A673 (cell line): ENCODE data around the gene MYO18A.

Experiments used
- CTCF ChIP-seq: fragments of 300-800, 200-600 bp; sonication (generic); conservative IDR thresholded peaks from 2 replicates; pipeline ENCODE4 v1.5.1; 2017; ENCODE audit warnings: low read depth, mild to moderate bottlenecking, antibody characterized with exemption, low read length, moderate library complexity, mixed read lengths
- EZH2 ChIP-seq: fragments of 200-600 bp; sonication (generic); IDR thresholded peaks from 2 replicates; pipeline ENCODE4 v1.6.1; 2017; ENCODE audit warnings: borderline replicate concordance, low read depth, mild to moderate bottlenecking, mixed read lengths, antibody characterized with exemption, low read length; ENCODE audit not compliant: poor library complexity, severe bottlenecking

DNA sequence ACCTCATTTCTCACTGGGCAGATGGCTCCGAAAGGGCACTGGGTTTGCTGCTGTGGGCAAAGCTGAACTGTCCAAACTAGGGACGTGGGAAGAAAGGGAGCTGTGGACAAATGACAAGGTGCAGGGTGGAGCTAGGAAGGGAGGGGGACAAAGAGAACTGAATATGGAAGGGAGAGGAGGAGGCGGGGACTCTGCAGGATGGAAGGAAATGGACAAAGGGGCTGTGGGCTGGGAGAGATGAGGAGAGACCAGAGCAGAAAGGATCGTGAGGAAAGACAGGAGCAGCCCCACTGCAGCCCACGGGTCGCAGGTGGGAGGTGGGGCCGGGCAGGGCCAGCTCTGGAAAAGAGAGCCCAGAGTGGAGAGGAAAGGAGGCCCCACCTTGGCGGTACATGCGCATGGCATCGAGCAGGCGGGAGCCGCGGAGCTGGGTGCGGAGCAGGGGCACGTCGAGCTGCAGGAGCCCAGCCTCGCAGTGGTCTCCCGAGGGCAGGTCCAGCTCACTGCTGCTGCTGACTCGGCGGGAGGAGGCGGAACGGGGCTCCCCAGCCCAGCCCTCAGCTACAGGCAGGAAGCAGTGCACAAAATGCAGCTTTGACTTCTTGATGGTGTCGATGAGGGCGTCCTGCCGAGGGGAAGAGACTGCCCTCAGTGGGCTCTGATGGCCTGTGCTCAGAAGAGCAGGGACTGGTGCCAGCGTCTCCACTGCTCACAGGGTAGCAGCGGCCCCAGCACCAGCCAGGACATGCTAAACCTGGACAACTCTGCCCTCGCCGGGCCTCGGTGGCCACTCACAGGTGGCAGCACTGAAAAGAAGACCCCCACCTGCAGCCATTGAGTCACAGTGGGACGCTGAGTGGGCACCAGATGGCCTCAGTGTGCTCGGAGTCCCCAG lies 70.5 kb downstream of the MYO18A start:
- TF ChIP-seq CTCF = no peak
- no peak for TF ChIP-seq EZH2
